Fibroblast of lung (primary cell): ENCODE data around the gene SAE1. TPM values are rescaled to one million over a fixed set of nuclear protein-coding genes. Genes with fewer than 3 reads are reported as not detected.

Experiments used
- DNase-seq, 2 donors: peaks; one replicate each; pipeline versions ENCODE4 v3.0.0 to v3.0.0-alpha.2; 2010; ENCODE audit warnings: low read depth in 2 of 2
- H2AFZ ChIP-seq: 2 replicates; pipeline ENCODE4 v1.5.1; 2012; ENCODE audit warnings: low read length, control low read depth, inconsistent platforms
- H3K27ac ChIP-seq: 2 replicates; pipeline ENCODE4 v1.5.1; 2011; ENCODE audit warnings: low read length, control low read depth; ENCODE audit not compliant: insufficient read depth
- H3K27me3 ChIP-seq: 2 replicates; pipeline ENCODE4 v1.5.1; 2011; ENCODE audit warnings: mild to moderate bottlenecking, low read length; ENCODE audit not compliant: control insufficient read depth, insufficient read depth
- H3K36me3 ChIP-seq: 2 replicates; pipeline ENCODE4 v1.5.1; 2011; ENCODE audit warnings: low read length; ENCODE audit not compliant: control insufficient read depth, insufficient read depth
- H3K4me1 ChIP-seq: 2 replicates; pipeline ENCODE4 v1.5.1; 2011; ENCODE audit warnings: low read length; ENCODE audit not compliant: control insufficient read depth, insufficient read depth; ENCODE audit errors: extremely low read depth
- H3K4me2 ChIP-seq: 2 replicates; pipeline ENCODE4 v1.5.1; 2011; ENCODE audit warnings: low read length, control low read depth; ENCODE audit not compliant: insufficient read depth; ENCODE audit errors: extremely low read depth
- H3K4me3 ChIP-seq, 4 experiments: fragments of 200-600 bp in 1 of 4; sonication (generic) in 1 of 4; replicated peaks in 1 of 4; 2 replicates each; pipeline ENCODE4 v1.5.1; 2011 to 2016; ENCODE audit warnings: low read length in 4 of 4, low read depth in 3 of 4, mild to moderate bottlenecking in 3 of 4, control low read depth in 2 of 4, inconsistent platforms in 1 of 4, mixed read lengths in 1 of 4; ENCODE audit not compliant: insufficient read depth in 1 of 4; ENCODE audit errors: control extremely low read depth in 1 of 4
- H3K79me2 ChIP-seq: 2 replicates; pipeline ENCODE4 v1.5.1; 2012; ENCODE audit warnings: mild to moderate bottlenecking, low read length, inconsistent platforms; ENCODE audit not compliant: control insufficient read depth, insufficient read depth
- H3K9ac ChIP-seq: 2 replicates; pipeline ENCODE4 v1.5.1; 2011; ENCODE audit warnings: mild to moderate bottlenecking, low read length, control low read depth; ENCODE audit not compliant: insufficient read depth
- H3K9me3 ChIP-seq: 2 replicates; pipeline ENCODE4 v1.5.1; 2012; ENCODE audit warnings: low read depth, low read length; ENCODE audit not compliant: control insufficient read depth, insufficient read depth
- H4K20me1 ChIP-seq: 2 replicates; pipeline ENCODE4 v1.5.1; 2011; ENCODE audit warnings: low read length; ENCODE audit not compliant: control insufficient read depth, insufficient read depth; ENCODE audit errors: extremely low read depth
- CTCF ChIP-seq, 2 donors: IDR thresholded peaks in 1 of 2; conservative IDR thresholded peaks in 1 of 2; 1 replicate in 1 of 2; 2 replicates in 1 of 2; pipeline ENCODE4 v1.5.1; 2011 to 2012; ENCODE audit warnings: low read length in 2 of 2, control low read depth in 1 of 2, inconsistent platforms in 1 of 2, low read depth in 1 of 2, mild to moderate bottlenecking in 1 of 2
- EZH2 ChIP-seq: IDR thresholded peaks from 2 replicates; pipeline ENCODE4 v1.5.1; 2012; ENCODE audit warnings: low read length, control low read depth, mild to moderate bottlenecking; ENCODE audit errors: missing control alignments
- polyA plus RNA-seq, 2 donors: library from polyadenylated mRNA; depleted of rRNA in 1 of 2; stranded (reverse) in 1 of 2; unstranded in 1 of 2; fragments of >200 nt; gene quantifications; 2 replicates each; pipeline ENCODE4 v1.2.1, GENCODE V29; 2011 to 2012; ENCODE audit warnings: missing spikeins in 1 of 2
- total RNA-seq: library from RNA; depleted of rRNA; stranded (reverse); fragments of >200 nt; gene quantifications from 2 replicates; pipeline ENCODE4 v1.2.1, GENCODE V29; 2014

SAE1 gene
- total and polyA plus RNA-seq, 2 donors (not counting 1 experiment from before 2014, with no cell fraction given), result 97.9 to 152 TPM

- Histone ChIP-seq H3K4me1 (no peaks in the 10 kb centered on the region), H4K20me1 (no peaks in the 10 kb centered on the region), H3K27me3 (no peaks in the 10 kb centered on the region), H3K9ac (no peak overlapping the region), H3K4me2 (no peak overlapping the region), H2AFZ (no peak overlapping the region), H3K36me3 (peaks cover 7% of the 10 kb centered on the region), H3K9me3 (no peaks in the 10 kb centered on the region), H3K79me2 (no peaks in the 10 kb centered on the region), H3K27ac (no peak overlapping the region), H3K4me3 (no peak overlapping the region)
- TF ChIP-seq EZH2, result no peak
- TF ChIP-seq CTCF (conservative IDR thresholded peaks at IDR 0.05 in 1 of 2, IDR thresholded peaks at IDR 0.05 in 1 of 2; ENCODE audit: low read depth in 1 of 2, low read length in 2 of 2), result no peak
- DNase-seq, result no peak
Measured at GRCh38 chr19:47168065-47168464, 37.4 kb downstream of the SAE1 start.

GRCh38 chr19:47172666-47173455 is 42.2 kb downstream of the SAE1 start:
- H3K36me3 ChIP-seq, result peaks cover 7% of the 10 kb centered on the region
- H3K4me1 ChIP-seq, result peaks cover 4% of the 10 kb centered on the region
- no peaks in the 10 kb centered on the region for H4K20me1 ChIP-seq
- no peak overlapping the region for H3K9ac ChIP-seq
- H3K27ac ChIP-seq, result no peak overlapping the region
- no peak overlapping the region for H3K4me3 ChIP-seq
- no peak for DNase-seq
- H3K79me2 ChIP-seq, result peaks cover 4% of the 10 kb centered on the region
- no peaks in the 10 kb centered on the region for H3K27me3 ChIP-seq
- no peaks in the 10 kb centered on the region for H3K9me3 ChIP-seq
- no peak overlapping the region for H2AFZ ChIP-seq
- H3K4me2 ChIP-seq, result no peak overlapping the region
- TF ChIP-seq EZH2, result no peak
- TF ChIP-seq CTCF (conservative IDR thresholded peaks at IDR 0.05 in 1 of 2, IDR thresholded peaks at IDR 0.05 in 1 of 2; ENCODE audit: low read depth in 1 of 2, low read length in 2 of 2), result no peak

- H3K79me2 ChIP-seq, result peaks cover 9% of the 10 kb centered on the region
- peak overlapping the region; percentile 13 for H3K27ac ChIP-seq
- peak; percentile 78 to 88 for DNase-seq
- H3K9ac ChIP-seq, result no peak overlapping the region
- H3K4me1 ChIP-seq, result peaks cover 4% of the 10 kb centered on the region
- TF ChIP-seq EZH2, result no peak
- no peak for TF ChIP-seq CTCF (conservative IDR thresholded peaks at IDR 0.05 in 1 of 2, IDR thresholded peaks at IDR 0.05 in 1 of 2; ENCODE audit: low read depth in 1 of 2, low read length in 2 of 2)
- no peaks in the 10 kb centered on the region for H3K27me3 ChIP-seq
- H3K4me2 ChIP-seq, result no peak overlapping the region
- peaks cover 4% of the 10 kb centered on the region for H3K36me3 ChIP-seq
- H4K20me1 ChIP-seq, result no peaks in the 10 kb centered on the region
- no peak overlapping the region for H2AFZ ChIP-seq
- no peak overlapping the region for H3K4me3 ChIP-seq
- H3K9me3 ChIP-seq, result no peaks in the 10 kb centered on the region
Measured at GRCh38 chr19:47176071-47176626, 45.5 kb downstream of the SAE1 start.
